Measurements from ENCODE around the gene PLCL1.

PLCL1 gene

GRCh38 chr2:197929886-197930227 lies 125.5 kb downstream of the PLCL1 start:
- no peak for DNase-seq

GRCh38 chr2:197930570-197931278 lies 126.3 kb downstream of the PLCL1 start:
- no peak for DNase-seq

- no peak for DNase-seq
Measured at GRCh38 chr2:197931661-197932312, 127.4 kb downstream of the PLCL1 start.

- DNase-seq: no peak
Measured at GRCh38 chr2:197932374-197932773, 128.0 kb downstream of the PLCL1 start.

- DNase-seq: no peak
Measured at GRCh38 chr2:197934261-197934933, 130.0 kb downstream of the PLCL1 start.

- no peak for DNase-seq
Measured at GRCh38 chr2:197934934-197935289, 130.5 kb downstream of the PLCL1 start.

- DNase-seq: no peak
Measured at GRCh38 chr2:197937814-197938213, 133.4 kb downstream of the PLCL1 start.

- no peak for DNase-seq
Measured at GRCh38 chr2:197938555-197938954, 134.2 kb downstream of the PLCL1 start.

- no peak for DNase-seq
Measured at GRCh38 chr2:197939787-197940186, 135.4 kb downstream of the PLCL1 start.

- DNase-seq: no peak
Measured at GRCh38 chr2:197940382-197940781, 136.0 kb downstream of the PLCL1 start.

- DNase-seq: no peak
Measured at GRCh38 chr2:197941715-197942114, 137.3 kb downstream of the PLCL1 start.

- DNase-seq: no peak
Measured at GRCh38 chr2:197943731-197944130, 139.3 kb downstream of the PLCL1 start.

GRCh38 chr2:197944416-197945096 lies 140.2 kb downstream of the PLCL1 start:
- no peak for DNase-seq

GRCh38 chr2:197946562-197946961 lies 142.2 kb downstream of the PLCL1 start:
- DNase-seq: no peak

- DNase-seq: no peak
Measured at GRCh38 chr2:197947219-197947757, 142.9 kb downstream of the PLCL1 start.

- no peak for DNase-seq
Measured at GRCh38 chr2:197949224-197949623, 144.8 kb downstream of the PLCL1 start.

- DNase-seq: no peak
Measured at GRCh38 chr2:197950006-197950405, 145.6 kb downstream of the PLCL1 start.

- no peak for DNase-seq
Measured at GRCh38 chr2:197950724-197951123, 146.3 kb downstream of the PLCL1 start.

- no peak for DNase-seq
Measured at GRCh38 chr2:197952540-197953202, 148.3 kb downstream of the PLCL1 start.

- no peak for DNase-seq
Measured at GRCh38 chr2:197954328-197954727, 149.9 kb downstream of the PLCL1 start.

- no peak for DNase-seq
Measured at GRCh38 chr2:197958592-197959150, 154.3 kb downstream of the PLCL1 start.

- no peak for DNase-seq
Measured at GRCh38 chr2:197959383-197959782, 155.0 kb downstream of the PLCL1 start.

All from activated gamma-delta T cell (primary cell).